ENCODE results near the gene C1orf174. TPM values are rescaled to one million over a fixed set of nuclear protein-coding genes. Genes with fewer than 3 reads are reported as not detected.

Gene C1orf174
- total and polyA plus RNA-seq, 2 donors = 18.8 to 24.5 TPM

DNA sequence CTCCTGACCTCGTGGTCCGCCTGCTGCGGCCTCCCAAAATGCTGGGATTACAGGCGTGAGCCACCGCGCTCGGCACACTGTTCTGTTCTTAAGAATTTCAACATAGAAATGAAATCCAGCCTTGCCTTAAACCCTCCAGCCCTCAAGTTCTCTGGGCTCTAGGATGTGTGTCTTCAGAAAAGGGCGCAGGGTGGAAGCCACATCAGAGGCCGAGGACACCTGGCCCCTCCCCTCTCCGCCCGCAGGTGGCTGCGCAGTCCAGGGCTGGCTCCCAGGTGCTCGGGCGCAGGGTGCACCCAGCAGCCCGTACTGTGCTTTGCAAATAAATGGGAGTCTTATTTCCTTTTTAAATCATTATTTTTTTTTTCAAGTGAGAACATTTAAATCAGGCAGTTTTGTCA lies 2.0 kb upstream of the C1orf174 start:
- no peak overlapping the region for H3K27ac ChIP-seq (ENCODE audit: low read depth)
- H3K4me3 ChIP-seq (ENCODE audit: low read depth, low read length) = no peak overlapping the region
- H3K36me3 ChIP-seq (ENCODE audit: insufficient read depth) = no peaks in the 10 kb centered on the region
- no peaks in the 10 kb centered on the region for H3K4me1 ChIP-seq (ENCODE audit: insufficient read depth)
- DNase-seq (ENCODE audit: extremely low spot score) = no peak
- WGBS = 95% methylated on average over 15 of the region's 15 CpGs

DNA sequence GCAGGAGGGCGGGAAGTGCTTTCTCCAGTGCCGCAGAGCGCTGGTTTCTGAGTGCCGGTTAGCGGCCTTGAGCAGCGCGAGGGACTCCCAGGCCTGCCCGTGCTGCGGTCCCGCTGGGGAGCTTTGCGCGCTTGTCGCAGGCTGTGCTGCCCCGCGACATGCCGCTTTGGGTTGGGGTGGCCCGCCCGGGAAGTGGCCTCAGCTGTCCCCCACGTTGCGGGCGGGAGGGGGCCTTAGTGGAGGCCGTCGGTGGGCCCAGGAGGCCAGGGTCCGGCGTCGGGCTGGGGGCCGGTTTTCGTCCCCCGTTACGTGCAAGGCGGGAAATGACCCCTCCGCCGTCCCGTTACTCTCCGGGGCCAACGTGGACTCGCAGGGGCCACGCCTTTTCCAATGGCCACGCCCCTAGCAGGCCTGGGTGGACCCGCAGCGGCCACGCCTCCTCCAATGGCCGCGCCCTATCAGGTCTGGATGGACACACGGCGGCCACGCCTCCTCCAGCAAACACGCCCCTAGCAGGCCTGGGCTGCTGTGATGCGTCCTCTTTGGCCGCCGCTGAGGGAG lies 977 bp upstream of the C1orf174 start:
- DNase-seq (ENCODE audit: extremely low spot score) = peak; percentile 83
- no peaks in the 10 kb centered on the region for H3K36me3 ChIP-seq (ENCODE audit: insufficient read depth)
- peak overlapping the region; percentile 80 for H3K27ac ChIP-seq (ENCODE audit: low read depth)
- H3K4me3 ChIP-seq (ENCODE audit: low read depth, low read length) = peak overlapping the region; percentile 60
- under 1% methylated on average over 51 of the region's 51 CpGs for WGBS
- no peaks in the 10 kb centered on the region for H3K4me1 ChIP-seq (ENCODE audit: insufficient read depth)

DNA sequence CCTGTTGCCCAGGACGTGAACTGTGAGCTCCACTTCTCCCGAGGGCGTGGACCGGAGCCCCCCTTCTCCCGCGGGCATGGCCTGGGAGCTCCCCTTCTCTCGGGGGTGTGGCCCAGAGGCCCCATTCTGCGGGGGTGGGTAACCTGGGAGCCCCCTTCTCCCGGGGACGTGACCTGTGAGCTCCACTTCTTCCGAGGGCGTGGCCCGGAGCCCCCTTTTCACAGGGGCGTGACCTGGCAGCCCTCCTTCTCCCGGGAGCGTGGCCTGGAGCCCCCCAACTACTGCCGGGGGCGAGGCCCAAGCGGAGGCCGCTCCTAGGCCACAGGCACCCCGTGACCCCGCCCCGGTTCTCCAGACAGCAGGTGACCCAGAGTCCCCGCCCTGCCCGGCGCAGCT lies 320 bp downstream of the C1orf174 start:
- no peaks in the 10 kb centered on the region for H3K4me1 ChIP-seq (ENCODE audit: insufficient read depth)
- H3K36me3 ChIP-seq (ENCODE audit: insufficient read depth) = no peaks in the 10 kb centered on the region
- DNase-seq (ENCODE audit: extremely low spot score) = no peak
- H3K27ac ChIP-seq (ENCODE audit: low read depth) = peak overlapping the region; percentile 80
- under 1% methylated on average over 26 of the region's 26 CpGs for WGBS
- peak overlapping the region; percentile 89 for H3K4me3 ChIP-seq (ENCODE audit: low read depth, low read length)

DNA sequence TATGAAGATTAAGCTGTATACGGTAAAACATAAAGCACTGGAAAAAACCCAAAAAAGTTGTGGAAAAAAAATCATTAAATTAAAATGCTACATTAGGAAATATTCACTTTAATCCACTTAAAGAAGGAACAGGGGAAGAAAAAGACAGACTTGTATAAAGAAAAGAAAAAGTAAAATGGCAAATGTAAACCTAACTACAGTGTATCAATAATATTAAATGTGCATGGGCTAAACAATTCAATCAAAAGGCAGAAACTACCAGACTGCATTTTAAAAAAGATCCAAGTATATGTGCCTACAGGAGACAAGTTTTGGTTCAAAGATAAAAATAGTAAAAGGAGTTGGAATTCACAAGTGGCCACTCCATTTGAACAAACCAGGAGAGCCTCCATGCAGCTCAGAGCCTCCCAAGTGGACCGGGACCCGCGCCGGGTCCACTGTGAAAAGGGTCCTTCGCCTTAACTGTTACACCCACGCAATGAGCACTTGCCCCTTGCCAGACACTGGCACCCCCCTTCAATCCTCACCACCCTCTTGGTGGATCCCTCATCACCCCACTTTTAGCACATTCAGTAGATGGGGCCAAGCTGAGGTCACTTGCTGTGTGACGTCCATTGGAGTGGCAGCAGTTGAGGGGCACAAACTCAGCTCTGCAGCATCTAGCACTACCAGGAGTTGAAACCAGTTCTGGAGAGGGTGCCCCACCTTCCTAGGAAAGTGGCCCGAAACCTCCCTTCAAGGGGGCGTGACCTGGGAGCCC lies 898 bp downstream of the C1orf174 start:
- H3K27ac ChIP-seq (ENCODE audit: low read depth) = no peak overlapping the region
- WGBS = 33% methylated on average over 10 of the region's 10 CpGs
- H3K36me3 ChIP-seq (ENCODE audit: insufficient read depth) = no peaks in the 10 kb centered on the region
- H3K4me1 ChIP-seq (ENCODE audit: insufficient read depth) = no peaks in the 10 kb centered on the region
- H3K4me3 ChIP-seq (ENCODE audit: low read depth, low read length) = peak overlapping the region; percentile 89
- DNase-seq (ENCODE audit: extremely low spot score) = no peak

DNA sequence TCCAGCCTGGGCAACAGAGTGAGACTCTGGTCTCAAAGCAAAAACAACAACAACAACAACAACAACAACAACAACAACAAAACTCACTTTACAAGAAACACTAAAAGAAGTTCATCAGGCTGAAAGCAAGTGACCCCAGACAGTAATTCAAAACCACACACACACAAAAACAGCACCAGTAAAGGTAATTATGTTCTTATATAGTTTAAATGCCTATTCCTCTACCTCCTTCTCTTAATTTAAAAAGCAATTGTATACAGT lies 1.7 kb downstream of the C1orf174 start:
- Histone ChIP-seq H3K36me3 (ENCODE audit: insufficient read depth) (no peaks in the 10 kb centered on the region), H3K27ac (ENCODE audit: low read depth) (no peak overlapping the region), H3K4me3 (ENCODE audit: low read depth, low read length) (no peak overlapping the region), H3K4me1 (ENCODE audit: insufficient read depth) (no peaks in the 10 kb centered on the region)
- no peak for DNase-seq (ENCODE audit: extremely low spot score)

DNA sequence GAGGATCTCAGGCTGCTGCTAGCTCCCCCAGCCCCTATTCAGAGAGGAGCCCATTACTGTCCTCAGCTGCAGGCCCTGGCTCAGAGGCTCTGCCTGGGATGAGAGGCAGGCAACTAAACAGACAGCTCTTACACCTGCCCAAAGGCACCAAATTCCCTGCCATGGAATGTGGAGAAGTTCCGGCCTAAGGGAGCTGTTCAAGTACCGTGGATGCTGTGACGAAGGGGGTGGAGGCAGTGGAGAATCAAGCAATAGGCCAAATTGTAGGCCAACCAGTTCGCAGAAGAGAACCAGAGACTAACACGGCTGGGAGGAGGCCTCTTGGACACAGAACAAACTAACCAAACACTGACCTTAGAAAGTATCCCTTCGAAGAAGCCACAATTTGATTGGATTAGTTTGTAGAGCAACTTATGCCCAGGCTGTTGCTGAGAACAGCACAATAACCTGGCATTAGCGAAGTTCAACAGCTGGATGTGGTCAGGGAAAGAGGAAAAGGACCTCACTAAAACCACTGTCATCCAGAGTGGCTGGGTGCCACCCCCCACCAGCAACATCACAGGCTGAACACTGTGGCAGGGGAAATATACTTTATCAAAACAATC lies 3.6 kb downstream of the C1orf174 start:
- no peaks in the 10 kb centered on the region for H3K36me3 ChIP-seq (ENCODE audit: insufficient read depth)
- H3K4me3 ChIP-seq (ENCODE audit: low read depth, low read length) = no peak overlapping the region
- WGBS = 93% methylated on average over 7 of the region's 7 CpGs
- H3K27ac ChIP-seq (ENCODE audit: low read depth) = no peak overlapping the region
- H3K4me1 ChIP-seq (ENCODE audit: insufficient read depth) = no peaks in the 10 kb centered on the region
- no peak for DNase-seq (ENCODE audit: extremely low spot score)

DNA sequence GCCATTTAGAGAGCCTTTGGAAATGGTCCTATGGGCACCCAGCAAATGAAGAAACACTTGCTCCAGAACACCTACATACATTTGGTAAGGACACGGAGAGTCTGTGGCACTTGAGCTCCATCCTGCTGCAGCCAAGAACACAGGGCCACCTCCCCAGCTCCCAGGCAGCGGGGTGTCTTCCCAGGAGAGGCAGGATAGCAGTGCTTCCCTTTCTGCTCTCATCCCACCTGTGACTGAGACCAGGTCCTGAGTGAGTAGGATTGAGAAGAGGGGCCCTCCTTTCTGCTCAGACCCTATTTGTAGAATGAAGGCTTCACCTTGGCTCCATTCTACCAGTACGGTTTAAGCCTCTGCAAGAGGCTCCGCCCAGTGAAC lies 4.1 kb downstream of the C1orf174 start:
- Histone ChIP-seq H3K4me3 (ENCODE audit: low read depth, low read length) (no peak overlapping the region), H3K36me3 (ENCODE audit: insufficient read depth) (no peaks in the 10 kb centered on the region), H3K4me1 (ENCODE audit: insufficient read depth) (no peaks in the 10 kb centered on the region), H3K27ac (ENCODE audit: low read depth) (no peak overlapping the region)
- 94% methylated on average over 4 of the region's 4 CpGs for WGBS
- no peak for DNase-seq (ENCODE audit: extremely low spot score)

DNA sequence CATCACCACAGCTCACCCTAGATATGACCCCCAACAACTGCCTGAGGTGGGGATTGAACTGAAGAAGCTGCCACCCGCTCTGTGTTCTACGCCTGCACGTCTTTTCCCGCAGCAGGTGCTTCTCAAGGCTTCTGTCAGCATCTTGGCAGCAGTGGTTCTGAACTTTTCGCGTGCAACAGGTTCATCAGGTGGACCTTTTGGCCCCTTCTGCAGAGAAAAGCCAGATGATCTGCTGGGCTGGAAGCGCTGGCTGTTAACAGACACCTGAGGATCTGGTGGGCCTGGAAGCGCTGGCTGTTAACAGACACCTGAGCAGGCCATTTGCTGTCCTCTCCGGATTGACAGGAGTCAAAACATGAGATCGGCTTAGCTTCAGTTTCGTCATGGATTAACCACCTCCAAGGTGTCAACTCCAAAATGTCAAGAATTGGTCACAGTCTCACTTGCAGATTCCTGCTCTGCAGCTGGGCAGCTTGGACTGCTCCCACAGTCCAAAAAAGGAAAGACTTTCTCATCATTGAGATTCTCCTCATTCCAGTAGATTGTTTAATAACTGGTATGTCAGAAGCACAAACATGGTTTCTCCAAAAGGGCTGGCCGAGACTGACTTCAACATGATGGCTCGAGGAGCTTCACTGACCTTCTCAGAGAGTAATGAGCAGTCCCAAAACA lies 4.7 kb downstream of the C1orf174 start:
- peaks cover under 1% of the 10 kb centered on the region for H3K36me3 ChIP-seq (ENCODE audit: insufficient read depth)
- 80% methylated on average over 13 of the region's 13 CpGs for whole genome bisulfite sequencing
- H3K4me3 ChIP-seq (ENCODE audit: low read depth, low read length) = no peak overlapping the region
- H3K4me1 ChIP-seq (ENCODE audit: insufficient read depth) = no peaks in the 10 kb centered on the region
- no peak for DNase-seq (ENCODE audit: extremely low spot score)
- H3K27ac ChIP-seq (ENCODE audit: low read depth) = no peak overlapping the region

DNA sequence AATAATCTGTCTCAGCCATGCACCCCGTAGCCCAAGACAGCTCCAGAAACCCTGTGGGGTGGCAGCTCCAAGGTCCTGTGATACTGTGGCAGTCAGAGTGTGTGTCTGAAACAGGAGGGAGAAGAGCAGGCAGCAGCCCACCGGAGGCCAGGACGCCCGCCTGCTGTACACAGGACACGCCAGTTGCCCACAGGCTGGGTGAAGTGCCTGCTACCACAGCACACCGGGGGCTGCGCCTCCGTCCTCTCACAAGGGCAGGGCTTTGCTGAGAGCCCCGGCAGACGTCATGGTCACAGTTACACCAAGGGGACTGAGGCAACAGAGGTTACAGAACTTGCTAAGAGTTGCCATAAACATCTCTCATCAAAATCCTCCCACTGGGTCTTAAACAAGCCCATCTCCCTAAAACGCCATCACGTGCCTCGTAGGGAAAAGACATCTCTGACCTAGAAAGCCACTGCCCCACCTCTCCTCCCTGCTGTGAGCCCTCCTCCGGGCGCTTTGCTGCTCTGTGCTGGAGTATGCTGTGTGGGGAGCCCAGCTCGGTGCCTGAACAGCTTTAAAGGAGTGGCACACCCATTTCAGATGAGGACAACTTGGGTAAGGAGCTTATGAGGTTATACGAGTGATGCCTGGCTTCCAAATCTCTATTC lies 5.3 kb downstream of the C1orf174 start:
- Histone ChIP-seq H3K27ac (ENCODE audit: low read depth) (no peak overlapping the region), H3K4me3 (ENCODE audit: low read depth, low read length) (no peak overlapping the region), H3K36me3 (ENCODE audit: insufficient read depth) (peaks cover 4% of the 10 kb centered on the region), H3K4me1 (ENCODE audit: insufficient read depth) (no peaks in the 10 kb centered on the region)
- WGBS = 94% methylated on average over 17 of the region's 17 CpGs
- DNase-seq (ENCODE audit: extremely low spot score) = no peak

DNA sequence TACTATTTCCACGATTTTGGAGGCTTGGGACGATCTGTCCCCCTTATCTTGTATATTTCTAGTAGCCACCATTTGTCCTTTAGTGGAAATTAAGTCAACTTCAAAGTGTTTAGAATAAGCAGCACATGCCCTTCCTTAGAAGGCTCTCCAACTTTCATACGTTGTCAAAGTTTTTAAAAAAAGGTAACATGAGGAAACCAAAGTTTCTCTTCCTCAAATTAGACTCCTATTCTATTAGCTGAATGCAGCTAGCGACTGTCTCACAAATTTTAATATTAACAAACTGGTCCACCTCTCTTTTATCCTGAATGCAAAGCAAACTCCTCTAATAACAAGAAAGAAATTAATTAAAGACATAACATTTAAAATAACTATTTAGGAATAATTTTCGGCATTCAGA lies 6.9 kb downstream of the C1orf174 start:
- Histone ChIP-seq H3K4me3 (ENCODE audit: low read depth, low read length) (no peak overlapping the region), H3K4me1 (ENCODE audit: insufficient read depth) (no peaks in the 10 kb centered on the region), H3K36me3 (ENCODE audit: insufficient read depth) (peaks cover 4% of the 10 kb centered on the region), H3K27ac (ENCODE audit: low read depth) (no peak overlapping the region)
- DNase-seq (ENCODE audit: extremely low spot score) = no peak
- 77% methylated on average over 5 of the region's 5 CpGs for WGBS

DNA sequence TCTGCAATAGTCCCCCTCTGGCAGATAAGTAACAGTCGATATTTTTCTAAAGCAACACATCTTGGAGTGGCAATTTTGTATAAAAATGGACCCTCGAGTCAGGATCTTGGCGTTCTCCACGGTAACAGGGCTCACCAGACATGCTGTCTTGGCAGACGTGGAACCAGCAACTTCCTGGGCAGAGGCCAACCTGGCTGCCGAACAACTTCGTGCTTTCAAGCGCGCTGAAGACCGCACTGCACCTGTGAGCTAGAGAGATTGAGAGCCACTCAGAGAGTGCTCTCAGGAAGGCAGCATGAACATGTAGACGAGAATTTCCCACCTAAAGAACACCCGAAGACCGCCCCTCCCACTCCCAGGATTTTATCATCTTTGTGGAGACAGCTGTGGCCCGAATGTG lies 7.3 kb downstream of the C1orf174 start:
- no peak for DNase-seq (ENCODE audit: extremely low spot score)
- Histone ChIP-seq H3K4me1 (ENCODE audit: insufficient read depth) (no peaks in the 10 kb centered on the region), H3K36me3 (ENCODE audit: insufficient read depth) (peaks cover 4% of the 10 kb centered on the region), H3K4me3 (ENCODE audit: low read depth, low read length) (no peak overlapping the region), H3K27ac (ENCODE audit: low read depth) (no peak overlapping the region)
- WGBS = 66% methylated on average over 14 of the region's 14 CpGs

DNA sequence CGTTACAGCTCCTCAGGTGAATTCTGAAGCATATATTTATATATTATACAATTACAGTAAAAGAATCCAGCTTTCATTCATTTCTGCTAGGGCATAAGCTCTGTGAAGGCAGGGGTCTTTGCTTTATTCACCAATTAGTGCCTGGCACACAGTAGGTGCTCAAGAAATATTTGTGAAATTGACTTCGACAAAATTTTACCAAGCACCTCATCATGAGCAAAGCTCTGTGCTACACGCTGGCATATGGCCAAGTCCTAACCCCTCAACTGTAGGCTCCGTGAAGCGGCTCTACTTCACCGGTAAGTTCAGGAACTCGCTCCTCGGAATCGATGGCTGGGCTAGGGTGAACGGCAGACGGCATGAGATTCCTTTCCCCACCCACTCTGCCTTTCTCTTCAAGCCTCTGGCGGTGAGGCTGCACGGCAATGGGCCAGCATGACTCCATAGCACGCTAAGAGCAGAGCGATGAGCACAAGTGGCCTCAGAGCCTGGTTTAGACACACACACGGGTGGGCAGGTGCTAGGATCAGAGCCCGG lies 8.7 kb downstream of the C1orf174 start:
- no peak overlapping the region for H3K4me3 ChIP-seq (ENCODE audit: low read depth, low read length)
- no peak for DNase-seq (ENCODE audit: extremely low spot score)
- peaks cover 4% of the 10 kb centered on the region for H3K36me3 ChIP-seq (ENCODE audit: insufficient read depth)
- 93% methylated on average over 17 of the region's 17 CpGs for WGBS
- H3K4me1 ChIP-seq (ENCODE audit: insufficient read depth) = no peaks in the 10 kb centered on the region
- no peak overlapping the region for H3K27ac ChIP-seq (ENCODE audit: low read depth)

DNA sequence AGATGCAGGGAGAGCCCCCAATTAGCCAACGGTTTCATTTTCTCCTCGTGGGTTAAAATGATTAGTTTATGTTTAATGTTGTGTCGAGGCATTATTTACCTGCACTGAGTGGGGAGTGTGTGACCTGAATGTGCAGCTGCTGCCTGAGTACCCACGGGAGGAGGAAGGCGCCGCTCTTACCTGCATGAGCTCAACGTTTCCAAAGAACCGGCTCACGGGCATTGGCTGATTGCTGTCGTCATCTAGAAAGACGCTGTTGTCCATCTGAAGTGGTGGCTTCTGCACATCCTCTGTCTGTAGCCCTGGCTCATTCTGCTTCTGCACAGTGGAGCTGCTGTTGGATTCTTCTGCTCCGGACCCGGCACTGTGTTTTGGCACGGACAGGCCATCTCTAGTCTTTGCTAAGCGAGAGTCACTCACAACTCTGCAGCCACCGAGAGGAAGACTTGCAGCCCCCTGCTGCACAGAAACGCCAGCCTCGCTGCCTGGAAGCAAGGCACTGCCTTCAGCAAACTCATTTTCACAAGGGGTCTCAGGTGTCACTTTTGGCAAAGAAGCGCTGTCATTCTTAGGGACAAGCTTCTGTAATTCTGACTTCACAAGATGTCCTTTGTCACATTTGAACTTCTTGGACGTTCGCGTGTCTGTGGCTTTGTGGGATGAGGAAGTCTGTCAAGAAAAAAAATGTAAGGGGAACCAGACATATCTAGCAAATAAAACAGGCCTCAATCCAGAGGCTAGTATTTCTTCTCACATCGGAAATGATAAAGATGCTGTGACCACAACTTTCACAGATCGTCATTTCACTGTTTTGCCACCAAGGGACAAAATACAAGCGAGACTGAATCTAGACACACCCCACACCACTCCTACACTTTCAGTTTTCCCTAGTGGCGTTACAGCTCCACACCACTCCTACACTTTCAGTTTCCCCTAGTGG lies 9.4 kb downstream of the C1orf174 start:
- Histone ChIP-seq H3K4me3 (ENCODE audit: low read depth, low read length) (no peak overlapping the region), H3K36me3 (ENCODE audit: insufficient read depth) (peaks cover 4% of the 10 kb centered on the region), H3K27ac (ENCODE audit: low read depth) (no peak overlapping the region), H3K4me1 (ENCODE audit: insufficient read depth) (no peaks in the 10 kb centered on the region)
- 83% methylated on average over 26 of the region's 26 CpGs for WGBS
- no peak for DNase-seq (ENCODE audit: extremely low spot score)
